ENCODE measurements around the gene MRTFB. TPM values are rescaled to one million over a fixed set of nuclear protein-coding genes. Genes with fewer than 3 reads are reported as not detected.

The MRTFB gene
- total and polyA plus RNA-seq, 2 of the 13 experiments (the other 11 are each of a cell fraction or from before 2014, with no cell fraction given): 11.4 to 14.0 TPM

- TF ChIP-seq HNF4A (CRISPR knock-in tag; IDR thresholded peaks at IDR 0.05): peak; percentile 75
- no peak for TF ChIP-seq ZNF503 (CRISPR knock-in tag; IDR thresholded peaks at IDR 0.05)
- no peak for TF ChIP-seq ZFP36L1 (CRISPR knock-in tag; IDR thresholded peaks at IDR 0.05)
- no peak for TF ChIP-seq DR1 (CRISPR knock-in tag; IDR thresholded peaks at IDR 0.05)
- TF ChIP-seq BHLHE40 (IDR thresholded peaks at IDR 0.05; ENCODE audit: low read length): peak; percentile 35; the same call in 1 of the 2 replicates
- no peak for TF ChIP-seq ZNF761 (CRISPR knock-in tag; conservative IDR thresholded peaks at IDR 0.05)
- TF ChIP-seq ZNF577 (CRISPR knock-in tag; IDR thresholded peaks at IDR 0.05; ENCODE audit: borderline replicate concordance, low read depth): no peak
- TF ChIP-seq HBP1 (CRISPR knock-in tag; IDR thresholded peaks at IDR 0.05; ENCODE audit: low read depth): no peak
- no peak for TF ChIP-seq ZNF749 (CRISPR knock-in tag; IDR thresholded peaks at IDR 0.05; ENCODE audit: borderline replicate concordance)
- TF ChIP-seq RXRB (CRISPR knock-in tag; IDR thresholded peaks at IDR 0.05; ENCODE audit: borderline replicate concordance): 0 out of 2 replicates have a peak, but pooled peaks have one; percentile 29
- TF ChIP-seq FOXA1 (IDR thresholded peaks at IDR 0.05): no peak
- 0 out of 2 replicates have a peak, but pooled peaks have one; percentile 25 for TF ChIP-seq FOXA1 (CRISPR knock-in tag; IDR thresholded peaks at IDR 0.05)
- TF ChIP-seq NFRKB (IDR thresholded peaks at IDR 0.05): no peak
- TF ChIP-seq ZXDC (CRISPR knock-in tag; IDR thresholded peaks at IDR 0.05): no peak
- TF ChIP-seq CCDC6 (CRISPR knock-in tag; IDR thresholded peaks at IDR 0.05): no peak
Measured at GRCh38 chr16:14131774-14132695, 60.9 kb downstream of the MRTFB start (continued).

Data from HepG2 (cell line).